NAMALWA (cell line): Measurements from ENCODE around the gene SERPINA10.
"Not testable (repeated sequence)": the region's sequence is repeated elsewhere in the genome, so short reads cannot be mapped to it uniquely, and the experiment has no call there.

Experiments
- DNase-seq: peaks from one replicate; pipeline ENCODE4 v3.0.0-alpha.2; 2015; ENCODE audit warnings: low spot score

The SERPINA10 gene

GRCh38 chr14:94284221-94284620 is 8.8 kb downstream of the SERPINA10 start:
- no peak for DNase-seq

- no peak for DNase-seq
Measured at GRCh38 chr14:94282991-94283723, 9.9 kb downstream of the SERPINA10 start.

- no peak for DNase-seq
Measured at GRCh38 chr14:94278731-94279130, 14.3 kb downstream of the SERPINA10 start.

GRCh38 chr14:94276898-94277561 is 16.0 kb downstream of the SERPINA10 start:
- DNase-seq = not testable (repeated sequence)

GRCh38 chr14:94269156-94269555 is 23.9 kb downstream of the SERPINA10 start:
- DNase-seq = no peak

GRCh38 chr14:94268582-94268981 is 24.5 kb downstream of the SERPINA10 start:
- peak; percentile 1 for DNase-seq

GRCh38 chr14:94267352-94267751 is 25.7 kb downstream of the SERPINA10 start:
- DNase-seq = no peak

- DNase-seq = not testable (repeated sequence)
Measured at GRCh38 chr14:94264195-94264594, 28.9 kb downstream of the SERPINA10 start.

GRCh38 chr14:94244182-94244581 is 48.9 kb downstream of the SERPINA10 start:
- no peak for DNase-seq

- DNase-seq = no peak
Measured at GRCh38 chr14:94239406-94239805, 53.7 kb downstream of the SERPINA10 start.

GRCh38 chr14:94237983-94238382 is 55.1 kb downstream of the SERPINA10 start:
- no peak for DNase-seq

- DNase-seq = no peak
Measured at GRCh38 chr14:94237046-94237445, 56.0 kb downstream of the SERPINA10 start.
